NCI-H187 treated with DMSO at 0.1 percent for 48 hours (cell line): ENCODE measurements around the gene ATG101.

Experiments used
- DNase-seq: peaks from one replicate; lab custom pipeline; 2025; lab: John Stamatoyannopoulos, UW

The ATG101 gene

DNA sequence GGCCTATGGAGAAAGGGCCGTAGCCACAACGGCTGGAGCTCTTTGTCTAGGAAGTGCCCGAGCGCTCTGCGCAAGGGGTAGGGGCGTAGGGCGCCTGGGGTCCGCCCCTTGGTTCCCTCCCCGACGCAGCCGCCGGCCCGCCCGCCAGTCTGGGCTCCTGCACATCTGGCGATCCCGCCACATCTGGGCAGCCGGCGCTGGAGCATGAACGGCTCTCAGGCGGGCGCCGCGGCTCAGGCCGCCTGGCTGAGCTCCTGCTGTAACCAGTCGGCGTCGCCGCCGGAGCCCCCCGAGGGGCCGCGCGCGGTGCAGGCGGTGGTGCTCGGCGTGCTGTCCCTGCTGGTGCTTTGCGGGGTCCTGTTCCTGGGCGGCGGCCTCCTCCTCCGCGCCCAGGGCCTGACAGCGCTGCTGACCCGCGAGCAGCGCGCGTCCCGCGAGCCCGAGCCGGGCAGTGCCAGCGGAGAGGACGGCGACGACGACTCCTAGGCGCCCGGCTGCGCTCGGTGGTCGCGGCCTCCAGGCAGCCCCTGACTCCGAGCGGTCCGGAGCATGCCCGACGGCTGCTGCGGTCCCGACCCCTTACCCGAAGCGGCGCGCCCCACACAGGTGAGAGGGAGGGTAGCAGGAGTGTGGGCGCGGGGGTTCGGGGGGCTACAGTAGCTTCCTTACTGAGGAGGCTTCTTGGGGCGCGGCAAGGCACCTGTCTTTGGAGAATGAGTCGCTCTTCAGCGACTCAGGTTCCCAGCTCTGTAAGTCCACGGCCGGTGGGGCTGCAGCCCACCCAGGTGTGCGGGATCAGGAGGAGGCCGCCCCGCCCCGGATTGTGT lies 10.0 kb downstream of the ATG101 start, which contains the start of gene SMIM41:
TSS of gene SMIM41 (plus strand) at position 129 of the 827 bp plus-strand sequence. CDS start at position 205, 76 bp downstream.
- no peak for DNase-seq

DNA sequence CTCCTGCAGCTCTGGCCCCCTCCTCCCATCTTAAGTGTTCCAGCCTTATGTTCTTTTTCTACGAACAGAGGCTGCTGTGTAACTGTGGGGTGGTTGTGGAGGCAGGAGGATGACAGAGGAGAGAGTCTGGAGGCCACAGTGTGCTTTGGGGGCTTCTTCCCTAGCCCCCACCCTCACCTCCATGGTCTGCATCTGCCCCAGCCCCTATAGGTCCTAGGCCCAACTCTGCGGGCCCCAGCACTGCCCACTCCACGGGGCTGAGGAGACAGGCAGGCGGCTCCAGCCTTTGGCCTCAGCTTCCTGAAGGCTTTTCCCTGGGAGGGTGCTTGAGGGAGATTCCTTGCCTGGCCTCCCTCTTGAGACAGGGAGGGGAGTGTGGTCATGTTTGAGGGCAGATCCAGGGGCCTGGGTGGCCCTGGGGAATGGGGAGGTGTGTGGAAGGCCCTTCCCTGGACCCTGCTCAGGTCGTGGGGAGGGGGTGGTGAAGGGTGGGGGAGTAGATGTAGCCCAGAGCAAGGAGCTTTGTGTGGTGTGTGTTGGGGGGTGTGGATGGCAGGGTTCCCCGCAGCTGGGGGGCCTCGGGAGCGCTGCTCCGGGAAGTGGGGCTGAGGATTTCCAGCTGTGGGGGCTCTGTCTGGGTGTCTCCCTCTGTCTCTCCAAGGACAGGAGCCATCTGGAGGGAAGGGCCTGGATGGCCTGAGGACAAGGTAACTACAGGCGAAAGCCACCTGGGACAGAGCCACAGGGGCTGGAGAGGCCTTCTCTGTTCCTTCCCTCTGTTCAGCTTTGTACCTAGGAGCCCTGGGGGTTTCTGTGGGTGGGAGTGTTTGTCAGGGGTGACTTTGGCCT lies 10.8 kb downstream of the ATG101 start:
- no peak for DNase-seq

DNA sequence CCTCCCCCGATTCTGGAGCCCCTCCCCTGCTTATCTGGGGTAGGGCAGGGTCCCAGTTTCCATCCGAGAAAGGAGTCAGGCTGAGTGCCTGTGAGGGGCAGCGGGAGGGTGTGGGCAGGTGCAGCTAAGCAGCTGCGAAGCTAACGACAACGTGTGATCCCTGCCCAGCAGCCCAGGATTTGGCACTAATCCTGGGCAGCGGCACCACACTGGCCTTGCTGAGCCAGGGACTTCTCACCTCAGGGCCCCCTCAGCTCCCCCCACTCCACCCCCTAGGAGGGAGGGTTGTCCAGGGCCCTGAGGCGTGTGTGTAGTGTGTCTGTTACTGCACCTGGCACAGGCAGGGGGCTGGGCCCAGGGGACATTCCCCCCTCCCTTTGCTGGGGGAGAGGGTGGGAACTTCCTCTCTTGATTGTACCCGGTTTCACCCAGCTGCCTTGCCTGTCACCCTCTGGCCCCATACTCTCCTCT lies 11.5 kb downstream of the ATG101 start:
- no peak for DNase-seq

DNA sequence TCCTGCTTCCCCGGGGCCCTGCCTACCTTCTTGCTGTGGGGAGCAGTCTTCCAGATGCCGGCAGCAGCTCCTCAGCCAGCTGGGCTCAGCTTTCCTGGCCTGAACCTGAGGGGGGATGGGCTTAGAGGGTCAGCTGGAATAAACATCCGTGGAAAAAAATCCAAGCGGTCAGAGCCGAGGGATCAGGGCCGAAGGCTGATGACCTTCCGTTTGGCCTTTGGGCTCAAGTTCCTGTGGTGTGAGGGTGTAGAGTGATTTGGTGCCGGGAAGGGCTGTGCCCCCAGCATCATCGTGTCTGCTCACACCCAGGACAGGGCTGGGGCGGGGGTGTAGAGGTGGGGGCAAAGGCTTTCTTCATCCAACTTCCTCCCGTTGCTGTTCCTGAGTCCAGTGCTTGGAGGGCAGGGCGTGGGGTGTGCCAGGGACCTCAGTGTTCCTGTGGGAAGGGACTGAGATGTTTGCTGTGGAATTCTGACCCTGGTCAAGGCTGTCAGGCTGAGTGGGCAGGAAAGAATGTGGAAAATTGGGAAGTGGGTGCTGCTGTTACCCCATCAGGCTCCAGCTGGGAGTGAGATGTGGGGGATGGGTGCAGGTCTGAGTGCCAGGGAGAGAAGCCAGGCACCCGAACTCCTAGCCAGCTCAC lies 12.4 kb downstream of the ATG101 start:
- no peak for DNase-seq

DNA sequence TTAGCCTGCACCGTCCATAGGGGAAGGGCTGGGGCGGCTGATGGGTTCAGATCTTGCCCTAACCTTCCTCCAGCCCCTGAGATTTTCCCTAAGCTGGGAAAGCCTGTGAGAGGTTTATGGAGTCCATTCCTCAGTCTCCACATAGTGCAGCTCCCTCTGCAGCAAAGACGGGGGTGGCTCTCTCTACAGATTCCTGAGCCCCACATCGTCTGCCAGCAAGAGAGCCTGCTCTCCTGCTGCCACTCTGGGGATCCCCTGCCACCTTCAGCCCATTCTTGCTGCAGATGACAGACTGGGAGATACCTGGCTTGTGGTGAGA lies 12.8 kb downstream of the ATG101 start:
- no peak for DNase-seq

DNA sequence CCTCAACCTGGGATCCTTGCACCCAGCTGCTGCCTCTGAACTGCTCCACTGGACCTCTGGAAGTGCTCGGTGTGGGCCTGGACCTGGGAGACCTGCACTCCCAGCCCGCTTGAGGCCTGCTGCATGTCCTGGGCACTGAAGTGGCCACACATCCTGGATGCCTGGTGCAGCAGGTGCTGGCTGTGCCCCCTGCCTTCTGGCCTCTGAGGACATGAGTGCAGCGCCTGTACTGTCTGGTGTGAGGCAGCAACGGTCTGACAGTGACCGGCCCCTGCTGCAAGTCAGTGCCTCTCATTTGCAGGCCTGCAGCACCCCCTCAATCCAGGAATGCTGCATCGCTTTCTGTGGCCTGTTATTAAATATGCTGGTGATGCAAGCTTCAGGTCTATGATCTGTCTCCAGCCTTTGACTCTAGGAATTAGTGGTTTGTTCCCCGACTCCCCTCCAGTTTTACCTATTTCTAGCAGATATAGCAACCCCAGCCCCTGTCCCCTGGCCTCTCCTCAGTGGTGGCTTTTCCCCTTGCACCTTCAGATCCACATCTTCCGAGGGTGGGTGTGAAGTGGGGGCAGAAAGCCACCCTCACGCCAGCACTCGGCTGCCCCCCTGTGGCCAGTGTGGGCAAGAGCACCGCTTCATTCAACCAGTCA lies 13.3 kb downstream of the ATG101 start:
- DNase-seq, result no peak

DNA sequence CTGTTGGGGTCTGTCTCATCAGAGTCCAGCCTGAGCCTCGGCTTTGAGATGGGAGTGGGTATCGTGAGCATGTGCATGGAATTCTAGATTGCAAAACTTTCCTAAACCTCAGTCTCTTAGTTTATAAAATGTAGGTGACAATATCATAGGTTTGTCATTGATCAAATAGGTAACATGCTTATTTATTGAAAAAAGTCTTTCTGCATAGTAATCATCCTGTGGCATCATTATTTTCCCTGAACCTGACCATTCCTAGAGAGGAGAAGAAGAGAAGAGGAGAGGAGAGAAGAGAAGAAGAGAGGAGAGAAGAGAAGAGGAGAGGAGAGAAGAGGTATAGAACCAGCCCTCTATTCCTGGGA lies 13.8 kb downstream of the ATG101 start:
- no peak for DNase-seq

DNA sequence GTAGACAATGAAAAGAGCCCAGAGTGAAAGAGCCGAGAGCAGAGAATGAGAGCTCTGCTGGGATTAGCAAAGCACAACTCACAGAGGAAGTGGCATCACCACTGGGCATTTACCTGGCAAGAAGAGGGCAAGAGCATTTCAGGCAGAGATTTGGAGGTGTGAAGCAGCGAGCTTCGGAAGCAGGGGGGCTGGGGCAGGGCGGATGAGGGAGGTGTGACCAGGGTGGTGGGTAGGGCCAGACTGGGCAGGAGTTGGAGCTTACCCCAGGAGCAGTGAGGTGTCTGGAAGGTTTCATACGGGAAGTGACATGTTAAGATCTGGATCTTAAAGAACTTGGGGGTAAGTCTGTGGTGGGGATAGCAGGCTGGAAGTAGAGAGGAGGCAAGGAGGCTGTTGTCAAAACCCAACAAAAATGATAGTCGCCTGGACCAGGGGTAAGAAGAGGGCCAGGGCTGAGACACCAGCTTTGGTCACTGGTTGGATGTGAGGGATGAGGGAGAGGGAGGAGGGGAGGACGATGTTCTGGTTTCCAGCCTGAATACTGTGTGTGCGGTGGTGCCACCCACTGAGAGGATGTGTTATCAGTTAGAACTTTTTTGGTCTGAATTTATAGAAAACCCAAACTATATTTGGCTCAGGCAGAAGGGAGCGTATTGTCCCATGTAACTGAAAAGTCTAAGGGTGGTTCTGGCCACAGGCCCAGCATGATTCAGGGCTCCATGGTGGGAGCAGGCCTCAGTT lies 14.9 kb downstream of the ATG101 start:
- no peak for DNase-seq

DNA sequence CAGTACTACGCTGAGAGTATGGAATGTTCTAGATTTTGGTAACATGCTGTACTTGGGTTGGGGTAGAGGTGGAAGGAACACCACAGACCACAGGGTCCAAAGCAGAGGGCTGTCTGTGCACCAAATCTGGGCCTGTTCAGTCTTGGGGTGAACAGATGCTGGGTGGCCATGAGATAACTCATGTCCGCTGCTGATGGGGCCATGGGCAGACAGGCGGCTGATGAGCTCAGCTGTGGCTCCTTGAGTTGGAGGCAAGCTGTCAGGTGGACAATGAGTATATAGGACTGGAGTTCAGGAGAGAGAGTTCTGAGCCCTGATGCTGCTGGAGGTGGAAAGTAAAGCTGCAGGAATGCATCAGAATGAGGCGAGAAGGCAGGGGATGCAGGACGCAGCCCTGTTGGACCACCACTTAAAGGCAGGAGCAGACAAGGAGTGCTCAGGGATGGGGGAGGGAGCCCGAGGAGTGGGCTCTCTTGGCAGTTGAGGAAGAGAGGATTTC lies 16.0 kb downstream of the ATG101 start:
- DNase-seq, result no peak

DNA sequence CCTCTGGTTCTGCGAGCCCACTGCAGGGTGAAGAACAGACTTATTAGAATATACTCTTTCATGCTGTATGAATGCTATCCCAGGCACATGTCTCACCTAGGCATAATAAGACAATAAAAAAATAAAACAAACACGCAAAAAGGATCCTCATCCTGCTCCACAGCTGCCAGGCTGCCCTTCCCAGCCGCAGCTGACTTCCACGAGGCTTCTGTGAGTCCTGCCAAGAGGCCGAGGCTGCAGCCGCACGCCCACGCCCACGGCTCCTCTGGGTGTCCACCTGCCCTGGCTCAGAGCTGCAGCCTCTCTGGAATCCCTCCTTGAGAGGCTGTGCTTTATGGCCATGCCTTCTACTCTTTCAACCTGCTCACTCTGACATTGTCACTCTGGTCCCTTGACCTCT lies 16.6 kb downstream of the ATG101 start:
- DNase-seq, result no peak

DNA sequence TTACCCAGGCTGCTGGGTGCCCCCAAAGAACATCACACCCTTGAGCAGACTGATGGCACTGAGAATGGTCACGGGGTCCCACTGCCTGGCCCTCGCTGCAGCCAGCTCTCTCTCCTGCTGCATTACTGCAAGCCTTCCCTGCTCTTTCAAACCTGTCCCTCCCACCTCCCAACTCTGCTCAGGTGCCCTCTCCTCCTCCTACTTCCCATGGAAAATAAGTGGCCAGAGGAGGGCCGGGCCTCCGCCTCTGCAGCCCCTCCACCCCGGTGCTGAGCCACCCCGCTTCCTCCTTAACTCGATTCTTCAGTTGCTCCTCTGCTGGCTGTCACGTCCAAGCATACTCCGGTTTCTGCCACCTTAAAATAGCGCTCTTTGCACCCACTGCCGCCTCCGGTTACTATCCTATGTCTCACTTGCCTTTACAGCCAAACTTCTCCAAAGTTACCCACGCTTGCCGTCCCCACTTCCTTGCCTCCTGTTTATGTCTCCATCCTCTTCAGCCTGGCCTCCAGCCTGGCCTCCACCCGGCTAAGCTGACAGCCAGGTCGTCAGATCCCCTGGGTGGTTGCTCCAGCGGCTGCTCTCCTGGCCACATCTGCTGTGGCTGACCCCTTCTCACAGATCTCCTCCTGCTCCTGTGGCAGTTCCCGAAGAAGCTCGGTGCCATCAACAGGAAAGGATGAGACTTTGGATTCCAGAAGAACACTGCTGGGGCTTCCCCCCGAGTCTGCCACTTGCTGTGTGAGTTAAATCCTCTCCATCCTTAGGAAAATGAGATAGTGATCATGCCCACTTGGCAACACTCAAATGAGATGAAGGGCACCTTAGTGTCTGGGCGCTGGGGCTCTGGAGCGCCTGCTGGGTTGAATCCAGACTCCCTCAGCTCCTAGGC lies 17.4 kb downstream of the ATG101 start:
- DNase-seq, result no peak

DNA sequence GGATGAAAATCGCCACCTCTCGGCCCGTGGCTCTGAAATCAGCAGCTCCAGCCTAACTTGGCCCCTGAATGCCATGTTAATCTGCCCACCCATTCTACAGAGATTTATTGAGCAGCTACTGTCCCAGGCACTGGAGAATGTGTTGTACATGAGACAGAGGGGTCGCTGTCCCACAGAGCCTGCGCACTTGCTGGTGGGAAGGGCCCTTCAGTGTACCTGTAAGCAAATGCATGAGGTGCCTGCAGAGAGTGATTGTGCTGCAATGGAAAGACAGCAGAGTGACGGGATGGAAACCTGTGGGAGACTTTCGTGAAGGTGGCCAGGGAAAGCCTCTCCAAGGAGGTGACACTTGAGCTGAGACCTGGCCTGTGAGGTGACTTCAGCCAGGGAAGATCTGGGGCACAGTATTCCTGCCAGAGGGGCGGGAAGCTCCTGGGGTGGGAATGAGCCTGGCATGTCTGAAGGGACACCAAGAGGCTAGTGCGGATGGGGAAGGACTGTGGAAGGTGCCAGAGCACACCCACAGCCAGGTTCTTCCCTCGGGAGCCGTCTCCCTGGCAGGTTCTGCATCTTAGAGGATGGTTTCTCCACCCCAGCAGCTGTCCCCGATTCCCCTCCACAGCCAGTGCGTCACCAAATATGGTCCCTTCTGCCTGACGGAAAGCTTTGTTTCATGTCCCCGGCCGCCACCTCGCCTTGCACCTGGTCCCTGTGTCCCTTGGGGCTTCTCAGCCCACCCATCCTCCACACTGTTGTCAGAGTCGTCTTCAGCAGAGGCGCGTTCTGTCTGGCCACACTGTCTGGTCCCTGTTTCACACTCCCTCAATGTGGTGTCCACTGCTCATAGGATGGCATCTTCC lies 18.4 kb downstream of the ATG101 start:
- DNase-seq, result no peak

DNA sequence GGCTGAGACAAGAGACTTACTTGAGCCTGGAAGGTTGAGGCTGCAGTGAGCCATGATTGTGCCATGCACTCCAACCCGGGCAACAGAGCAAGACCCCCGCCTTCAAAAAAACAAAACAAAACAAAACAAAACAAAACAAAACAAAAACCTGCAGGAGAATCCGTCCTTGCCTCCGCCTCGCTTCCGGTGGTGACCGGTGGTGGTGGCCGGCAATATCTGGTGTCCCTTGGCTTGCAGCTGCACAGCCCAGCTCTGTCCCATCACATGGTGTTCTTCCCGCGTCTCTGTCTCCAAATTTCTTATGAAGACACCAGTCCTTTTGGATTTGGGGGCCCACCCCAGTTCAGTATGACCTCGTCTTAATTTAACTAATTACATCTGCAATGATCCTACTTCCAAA lies 19.7 kb downstream of the ATG101 start:
- no peak for DNase-seq

DNA sequence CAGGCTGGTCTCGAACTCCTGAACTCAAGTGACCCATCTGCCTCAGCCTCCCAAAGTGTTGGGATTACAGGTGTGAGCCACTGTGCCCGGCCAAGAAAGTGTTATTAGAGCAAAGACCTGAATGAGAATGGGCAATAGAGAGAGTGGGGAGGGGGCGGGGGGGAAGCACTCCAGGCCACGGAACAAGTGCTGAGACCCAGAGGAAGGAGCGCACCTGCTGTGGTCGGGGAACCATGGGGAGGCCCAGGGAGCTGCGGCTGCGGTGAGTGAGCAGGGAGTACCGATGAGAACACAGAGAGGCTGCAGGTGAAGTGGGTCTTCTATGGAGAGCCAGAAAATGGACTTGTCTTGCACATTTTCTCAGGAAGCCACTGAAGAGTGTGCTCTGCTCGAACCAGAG lies 20.5 kb downstream of the ATG101 start:
- DNase-seq, result peak; percentile 85

DNA sequence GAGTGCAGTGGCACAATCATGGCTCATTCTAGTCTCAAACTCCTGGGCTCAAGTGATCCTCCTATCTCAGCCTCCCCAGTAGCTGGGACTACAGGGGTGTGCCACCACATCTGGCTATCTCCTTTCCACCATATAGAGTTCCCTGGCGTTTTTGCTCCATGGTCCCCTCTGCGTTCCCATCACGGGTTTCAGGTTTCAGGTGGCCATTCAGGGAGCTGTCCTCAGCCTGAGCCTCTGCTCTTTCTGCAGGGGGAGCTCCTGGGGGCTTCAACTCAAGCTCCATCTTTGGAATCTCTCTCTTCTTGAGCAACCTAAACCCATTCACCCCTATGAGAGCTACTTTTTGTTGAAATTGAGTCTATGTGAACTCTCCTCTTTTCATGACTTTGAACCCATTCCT lies 21.3 kb downstream of the ATG101 start:
- no peak for DNase-seq

DNA sequence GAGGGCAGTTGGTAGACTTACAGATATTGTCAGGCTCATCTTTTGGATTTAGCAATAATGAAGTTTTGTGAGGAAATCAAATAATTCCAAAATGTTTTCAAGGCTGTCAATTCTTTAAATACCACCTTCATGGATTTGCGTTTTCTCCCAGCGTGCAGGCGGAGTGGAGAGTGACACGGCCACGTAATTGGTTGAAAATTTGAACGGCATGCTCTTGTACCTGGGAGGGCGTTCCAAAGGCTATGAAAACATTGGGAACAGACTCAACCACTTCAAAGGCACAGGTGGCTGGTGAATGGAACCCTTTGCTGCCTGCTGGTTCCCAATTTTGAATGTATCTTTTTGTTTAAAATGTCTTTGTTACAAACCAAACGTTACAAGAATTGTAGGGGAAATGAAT lies 22.1 kb downstream of the ATG101 start:
- DNase-seq, result peak; percentile 55

DNA sequence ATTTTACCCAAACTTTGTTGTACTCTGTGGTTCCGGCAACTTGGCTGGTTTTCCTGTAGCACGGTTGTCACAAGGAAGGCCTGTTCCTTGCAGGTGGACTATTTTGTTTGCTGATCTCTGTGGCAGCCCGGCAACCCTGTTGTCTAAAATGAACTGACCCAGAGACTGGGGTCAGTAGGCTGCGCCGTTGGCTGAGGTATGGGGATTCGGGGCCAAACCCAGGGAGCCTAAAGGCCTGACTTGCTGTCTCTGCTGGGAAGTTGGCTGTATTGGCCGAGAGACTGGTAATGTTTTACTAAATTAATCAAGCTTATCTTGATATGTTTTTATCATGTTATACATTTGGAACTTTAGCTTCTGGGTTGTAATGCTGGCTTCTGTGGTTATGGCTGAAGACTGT lies 23.6 kb downstream of the ATG101 start:
- DNase-seq, result no peak

DNA sequence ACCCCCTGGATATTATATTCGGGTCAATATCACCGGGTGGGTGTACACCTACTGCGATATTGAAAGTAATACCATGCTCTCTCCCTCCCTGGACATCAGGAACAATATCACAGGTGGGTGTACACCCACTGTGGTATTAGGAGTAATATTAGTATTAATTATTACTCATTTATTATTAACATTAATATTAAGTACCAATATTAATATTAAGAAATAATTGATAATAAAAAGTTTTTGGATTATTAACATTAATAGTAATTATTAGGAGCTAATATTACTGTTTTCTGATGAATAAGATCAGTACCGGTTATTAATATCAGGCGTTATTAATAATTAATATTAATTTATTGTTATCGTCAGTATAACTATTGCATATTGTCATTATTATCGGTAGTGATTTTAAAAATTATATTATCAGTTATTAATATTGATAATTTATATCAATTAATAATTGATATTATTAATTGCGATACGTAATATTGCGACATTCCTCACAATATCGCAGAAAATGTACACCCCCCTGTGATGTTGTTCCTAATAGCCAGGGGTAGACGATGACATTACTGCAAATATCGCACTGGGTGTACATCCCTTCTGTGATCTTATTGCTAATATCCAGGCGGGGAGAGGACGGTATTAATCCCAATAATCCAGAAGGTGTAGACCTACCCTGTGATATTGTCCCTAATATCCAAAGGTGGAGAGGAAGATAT lies 26.7 kb downstream of the ATG101 start:
- no peak for DNase-seq
